Endometrium (tissue), 2 donors: ENCODE measurements around the gene FASTKD1.
"Not testable (repeated sequence)": the region's sequence is repeated elsewhere in the genome, so short reads cannot be mapped to it uniquely, and the experiment has no call there.

Experiments
- FAIRE-seq: peaks from 2 replicates; lab custom pipeline; 2012; peaks lifted over from hg19 to GRCh38; lab: Jason Lieb, UNC
- donor health status: control.
- donor health status: control.

FASTKD1 gene

DNA sequence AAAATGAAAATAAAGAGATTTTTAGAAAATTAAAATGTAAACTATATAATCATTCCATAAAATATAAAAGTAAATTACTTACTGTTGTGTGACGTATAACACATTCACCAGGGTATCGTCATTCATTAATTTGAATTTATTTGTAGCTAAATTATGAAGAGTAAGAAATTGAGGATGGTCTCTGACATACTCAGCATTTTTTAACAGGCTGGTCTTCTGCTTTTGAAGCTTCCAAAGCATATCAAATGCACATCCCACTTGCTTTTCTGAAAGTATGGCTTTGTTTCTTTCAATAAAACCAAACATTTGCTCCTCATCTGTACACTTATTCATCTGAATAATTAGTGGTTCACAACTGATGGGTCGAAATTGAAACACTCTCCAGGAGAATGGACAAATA lies 2.1 kb downstream of the FASTKD1 start:
- no peak for FAIRE-seq

DNA sequence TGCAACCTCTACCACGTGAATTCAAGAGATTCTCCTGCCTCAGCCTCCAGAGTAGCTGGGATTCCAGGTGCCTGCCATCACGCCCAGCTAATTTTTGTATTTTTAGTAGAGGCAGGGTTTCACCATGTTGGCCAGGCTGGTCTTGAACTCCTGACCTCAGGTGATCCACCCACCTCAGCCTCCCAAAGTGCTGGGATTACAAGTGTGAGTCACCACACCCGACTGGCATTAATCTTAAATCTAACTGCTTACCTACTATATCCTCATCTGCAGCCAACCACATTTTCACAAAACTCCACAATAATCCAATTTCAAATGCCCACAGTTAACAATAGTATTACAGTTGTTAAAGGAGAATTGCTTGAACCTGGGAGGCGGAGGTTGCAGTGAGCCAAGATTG lies 2.9 kb downstream of the FASTKD1 start:
- FAIRE-seq = not testable (repeated sequence)

DNA sequence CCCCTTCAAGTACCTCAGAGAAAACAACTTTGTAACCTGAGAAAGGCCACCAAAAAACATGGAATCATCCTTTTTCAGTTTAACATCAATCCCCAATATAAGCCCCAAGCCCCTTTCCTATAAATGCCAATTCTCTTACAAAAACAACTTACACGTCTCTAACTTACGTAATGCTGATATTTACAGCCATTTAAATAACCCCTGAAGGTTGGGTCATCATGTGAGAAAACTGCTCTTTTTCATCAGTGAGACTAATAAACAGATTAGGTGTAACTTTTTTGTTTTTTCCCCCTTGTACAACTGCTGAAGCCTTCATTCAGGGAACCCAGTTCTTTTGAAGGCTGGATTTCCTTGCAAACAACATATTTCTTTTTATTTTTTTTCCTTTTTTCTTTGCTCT lies 3.7 kb downstream of the FASTKD1 start:
- FAIRE-seq = no peak

DNA sequence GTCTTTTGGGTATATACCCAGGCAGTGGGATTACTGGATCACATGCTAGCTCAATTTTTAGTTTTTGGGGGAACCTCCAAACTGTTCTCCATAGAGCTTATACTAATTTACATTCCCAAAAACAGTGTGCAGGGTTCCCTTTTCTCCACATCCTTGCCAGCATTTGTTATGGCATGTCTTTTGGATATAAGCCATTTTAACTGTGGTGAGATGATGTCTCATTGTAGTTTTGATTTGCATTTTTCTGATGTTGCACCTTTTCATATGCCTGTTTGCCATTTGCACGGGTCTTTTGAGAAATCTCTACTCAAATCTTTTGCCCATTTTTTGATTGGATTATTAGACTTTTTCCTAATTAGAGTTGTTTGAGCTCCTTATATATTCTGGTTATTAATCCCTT lies 8.0 kb downstream of the FASTKD1 start:
- FAIRE-seq = no peak

DNA sequence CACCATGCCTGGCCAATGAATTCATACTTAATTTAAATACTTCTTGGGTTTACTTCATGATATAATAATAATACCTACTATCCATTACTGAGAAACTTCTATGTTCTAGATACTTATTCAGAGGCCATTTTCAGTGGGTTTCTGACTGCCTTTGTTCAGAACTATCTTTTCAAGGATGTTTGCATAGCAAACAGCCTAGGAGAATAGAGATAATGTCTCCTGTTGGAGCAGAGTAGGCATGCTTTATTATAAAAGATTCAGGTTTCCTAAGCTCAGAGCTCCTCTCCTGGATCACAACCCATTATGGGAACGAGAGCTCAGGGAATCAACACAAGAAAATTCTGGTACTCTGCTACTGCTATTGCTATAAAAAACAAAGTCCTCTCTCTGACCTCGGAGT lies 11.1 kb downstream of the FASTKD1 start:
- no peak for FAIRE-seq

DNA sequence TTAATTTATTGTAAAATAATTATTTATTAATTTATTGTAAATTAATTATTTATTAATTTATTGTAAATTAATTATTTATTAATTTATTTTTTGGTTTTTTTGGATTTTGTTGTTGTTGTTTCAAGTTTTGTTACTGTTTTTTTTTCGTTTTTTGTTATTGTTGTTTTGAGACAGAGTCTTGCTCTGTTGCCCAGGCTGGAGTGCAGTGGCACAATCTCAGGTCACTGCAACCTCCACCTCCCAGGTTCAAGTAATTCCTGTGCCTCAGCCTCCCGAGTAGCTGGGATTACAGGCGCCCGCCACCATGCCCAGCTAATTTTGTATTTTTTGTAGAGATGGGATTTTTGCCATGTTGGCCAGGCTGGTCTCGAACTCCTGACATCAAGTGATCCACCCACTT lies 11.6 kb downstream of the FASTKD1 start:
- FAIRE-seq = not testable (repeated sequence)

DNA sequence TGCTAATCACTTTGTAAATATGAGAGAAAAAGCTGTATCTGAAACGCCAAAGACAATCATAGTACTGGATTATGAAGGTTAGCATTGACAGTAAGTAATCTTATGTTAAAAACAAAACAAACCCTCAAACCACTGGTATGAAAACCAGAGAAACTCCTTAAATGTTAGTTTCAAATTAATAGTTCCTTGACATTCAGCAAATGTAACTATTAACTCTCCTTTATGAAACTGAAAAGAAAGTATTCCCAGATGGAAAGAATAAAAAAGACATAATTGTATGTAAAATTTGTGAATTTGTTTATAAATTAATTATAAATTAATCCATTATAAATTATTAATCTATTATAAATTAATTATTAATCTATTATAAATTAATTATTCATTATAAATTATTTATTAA lies 12.3 kb downstream of the FASTKD1 start:
- no peak for FAIRE-seq

DNA sequence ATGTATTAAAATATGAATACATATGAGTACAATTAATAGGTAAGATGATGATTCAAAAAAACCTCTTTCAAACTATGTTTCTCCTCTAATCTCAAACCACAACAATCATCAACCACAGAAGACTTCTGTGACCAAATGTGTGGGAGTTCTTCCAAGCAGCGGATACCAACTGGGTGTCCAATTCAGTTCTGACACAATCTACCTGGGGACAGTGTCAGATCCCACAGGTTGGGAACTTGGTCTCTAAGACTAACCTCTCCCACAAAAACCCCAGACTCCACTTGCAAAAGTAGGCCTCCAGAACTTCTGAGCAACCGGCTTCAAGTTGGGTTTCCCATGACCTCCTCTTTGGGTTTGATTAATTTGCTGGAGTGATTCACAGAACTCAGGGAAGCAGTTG lies 26.9 kb downstream of the FASTKD1 start:
- no peak for FAIRE-seq

DNA sequence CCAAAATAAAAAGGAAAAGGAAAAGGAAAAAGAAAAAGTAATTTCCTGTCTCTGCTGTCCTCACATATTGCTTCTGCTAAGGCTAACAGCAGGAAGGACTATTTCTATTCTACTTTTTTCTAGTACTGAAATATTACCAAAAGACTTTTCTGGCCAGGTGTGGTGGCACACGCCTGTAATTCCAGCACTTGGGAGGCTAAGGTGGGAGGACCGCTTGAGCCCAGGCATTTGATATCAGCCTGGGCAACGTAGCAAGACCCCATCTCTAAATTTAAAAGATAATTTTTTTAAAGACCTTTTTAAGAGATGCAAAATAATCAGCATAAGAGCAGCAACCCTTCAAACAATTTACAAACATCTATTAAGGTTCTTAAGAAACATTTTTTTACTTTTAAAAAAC lies 31.2 kb downstream of the FASTKD1 start:
- no peak for FAIRE-seq

DNA sequence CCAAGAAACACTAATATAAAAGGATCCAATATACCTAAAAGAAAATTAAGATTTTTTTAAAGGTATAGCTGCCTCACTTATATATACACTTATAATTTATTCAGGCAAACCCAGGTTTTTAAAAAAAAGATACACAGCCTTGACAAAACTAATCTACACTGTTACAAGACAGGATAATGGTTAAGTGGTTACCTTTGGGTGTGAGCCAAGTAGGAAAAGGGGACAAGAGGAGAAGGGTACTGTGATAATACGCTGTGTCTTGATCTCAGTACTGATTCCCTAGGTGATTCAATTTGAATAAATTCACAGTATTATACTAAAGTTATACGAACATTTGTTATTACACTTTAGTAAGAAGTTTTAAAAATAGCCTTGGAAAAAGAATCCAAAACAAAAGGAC lies 33.5 kb downstream of the FASTKD1 start:
- FAIRE-seq = no peak

DNA sequence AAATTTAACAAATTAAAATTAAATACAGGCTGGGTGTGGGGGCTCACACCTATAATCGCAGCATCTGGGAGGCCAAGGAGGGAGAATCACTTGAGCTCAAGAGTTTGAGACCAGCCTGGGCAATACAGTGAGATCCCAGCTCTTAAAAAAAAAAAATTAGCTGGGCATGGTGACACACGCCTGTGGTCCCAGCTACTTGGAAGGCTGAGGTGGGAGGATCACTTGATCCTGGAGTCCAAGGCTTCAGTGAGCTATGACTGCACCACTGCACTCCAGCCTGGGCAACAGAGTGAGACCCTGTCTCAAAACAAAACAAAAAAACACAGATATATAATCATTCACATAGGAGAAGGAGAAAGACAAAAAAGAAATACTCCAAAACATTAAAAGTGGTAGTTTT lies 34.2 kb downstream of the FASTKD1 start:
- FAIRE-seq = not testable (repeated sequence)

DNA sequence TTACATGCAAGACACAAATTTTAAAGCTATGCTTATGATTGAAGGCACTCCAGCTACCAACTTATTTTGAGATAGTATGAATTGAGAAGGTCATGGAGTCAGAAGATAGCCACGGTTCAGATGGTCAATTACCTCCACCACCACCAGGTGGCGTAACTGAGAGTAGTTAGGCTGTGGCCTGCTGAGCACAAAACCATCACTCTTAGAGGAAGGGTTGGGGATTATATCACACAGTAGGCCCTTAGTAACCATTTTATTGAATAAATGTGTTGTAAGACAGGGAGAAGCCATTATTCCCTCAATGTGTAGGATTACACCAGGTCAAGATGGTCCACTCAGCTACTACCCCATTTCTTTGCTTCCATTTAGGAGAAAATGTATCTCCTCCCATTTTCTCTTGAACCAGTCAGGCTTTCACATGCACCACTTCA lies 45.4 kb downstream of the FASTKD1 start:
- FAIRE-seq = no peak

DNA sequence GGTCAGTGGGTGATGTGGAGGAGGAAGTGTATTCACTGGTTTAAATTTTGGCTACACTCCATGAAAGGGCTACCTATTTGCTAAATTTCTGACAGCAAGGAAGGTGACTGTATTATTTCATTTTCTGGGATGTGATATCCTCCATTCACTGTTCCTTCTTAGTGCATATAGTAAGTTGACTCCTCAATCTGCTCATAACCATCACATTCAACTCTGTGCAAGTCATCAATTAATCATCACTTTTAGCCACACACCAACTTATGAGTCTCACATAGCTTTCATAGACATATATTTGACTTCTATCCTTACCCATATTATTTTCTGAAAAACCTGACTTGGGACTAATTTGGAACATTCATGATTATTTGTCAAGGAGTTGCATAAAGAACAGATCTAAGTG lies 47.2 kb downstream of the FASTKD1 start:
- no peak for FAIRE-seq

DNA sequence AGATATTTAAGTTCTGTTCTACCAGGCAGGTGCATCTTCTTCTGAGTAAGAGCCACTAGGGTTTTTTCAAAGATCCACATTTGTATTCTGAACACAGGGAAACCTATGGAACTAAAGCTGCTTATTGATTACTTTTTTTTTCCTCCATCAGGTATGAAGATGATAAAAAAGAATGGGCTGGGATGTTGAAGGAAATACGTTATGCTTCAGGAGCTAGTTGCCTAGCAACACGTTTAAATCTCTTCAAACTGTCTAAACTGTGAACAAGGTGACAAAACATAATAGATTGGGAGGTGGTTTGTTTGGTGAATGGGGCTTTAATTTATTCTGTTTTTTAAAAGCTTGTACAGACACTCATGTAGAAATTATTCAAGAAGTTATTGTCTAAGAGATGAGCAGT lies 48.2 kb downstream of the FASTKD1 start:
- FAIRE-seq = no peak

DNA sequence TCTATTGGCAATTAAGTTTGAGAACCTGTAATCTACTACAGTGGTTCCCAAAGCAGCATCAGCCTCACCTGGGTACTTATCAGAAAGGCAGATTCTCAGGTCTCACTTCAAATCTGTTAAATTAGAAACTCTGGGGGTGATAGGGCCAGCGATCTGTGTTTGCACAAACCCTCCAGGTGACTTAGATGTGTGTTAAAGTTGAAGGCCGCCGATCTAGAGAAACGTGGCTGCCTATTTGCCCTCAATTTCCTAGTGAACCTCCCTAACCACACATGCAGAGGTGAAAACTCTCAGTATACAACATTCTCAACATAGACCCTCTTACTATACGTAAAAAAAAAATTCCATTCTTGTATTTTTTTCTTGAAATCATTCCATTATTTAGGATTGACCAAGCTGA lies 50.0 kb downstream of the FASTKD1 start:
- FAIRE-seq = no peak

DNA sequence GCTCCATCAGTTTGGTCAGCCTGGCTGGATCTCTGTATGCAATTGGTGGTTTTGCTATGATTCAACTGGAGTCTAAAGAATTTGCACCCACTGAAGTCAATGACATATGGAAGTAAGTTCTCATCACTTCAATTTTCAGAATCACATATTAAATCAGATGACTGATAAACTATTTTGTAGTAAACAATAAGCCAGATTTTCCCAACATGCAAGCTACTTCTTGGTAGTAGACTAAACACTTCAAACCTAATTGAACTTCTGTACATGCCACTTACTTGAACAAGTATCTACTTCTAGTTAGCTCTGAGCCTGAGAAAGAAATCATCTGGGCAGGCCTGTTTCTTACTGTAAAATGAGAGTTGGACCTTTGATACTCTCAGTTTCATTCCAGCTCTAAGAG lies 52.8 kb downstream of the FASTKD1 start:
- no peak for FAIRE-seq

DNA sequence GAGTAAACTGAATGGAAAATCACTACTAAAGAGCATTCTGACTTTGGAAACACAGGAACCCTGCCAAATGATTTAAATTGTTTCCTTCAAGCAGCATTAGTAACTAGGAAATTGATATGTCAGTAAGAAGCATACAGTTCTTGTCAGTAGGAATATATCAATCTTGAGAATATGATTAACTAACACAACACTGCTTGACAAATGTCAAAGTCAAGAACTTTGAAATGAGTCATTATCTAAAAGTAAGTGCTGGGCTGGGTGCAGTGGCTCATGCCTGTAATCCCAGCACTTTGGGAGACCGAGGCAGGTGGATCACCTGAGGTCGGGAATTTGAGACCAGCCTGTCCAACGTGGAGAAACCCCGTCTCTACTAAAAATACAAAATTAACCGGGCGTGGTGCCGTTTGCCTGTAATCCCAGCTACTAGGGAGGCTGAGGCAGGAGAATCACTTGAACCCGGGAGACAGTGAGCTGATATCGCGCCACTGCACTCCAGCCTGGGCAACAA lies 57.1 kb downstream of the FASTKD1 start:
- not testable (repeated sequence) for FAIRE-seq

DNA sequence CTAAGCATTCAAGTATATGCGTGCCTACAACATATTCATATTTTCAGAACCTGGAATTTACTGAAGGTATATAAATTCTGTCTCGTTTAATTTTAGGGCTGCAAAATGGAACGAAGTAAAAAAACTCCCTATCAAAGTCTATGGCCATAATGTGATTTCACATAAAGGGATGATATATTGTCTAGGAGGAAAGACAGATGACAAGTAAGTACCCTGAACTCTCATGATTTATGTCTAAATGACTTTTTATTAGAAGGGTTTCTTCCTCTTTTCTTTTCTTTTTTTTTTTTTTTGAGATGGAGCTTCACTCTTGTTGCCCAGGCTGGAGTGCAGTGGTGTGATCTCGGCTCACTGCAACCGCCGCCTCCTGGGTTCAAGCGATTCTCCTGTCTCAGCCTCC lies 58.9 kb downstream of the FASTKD1 start:
- not testable (repeated sequence) for FAIRE-seq

DNA sequence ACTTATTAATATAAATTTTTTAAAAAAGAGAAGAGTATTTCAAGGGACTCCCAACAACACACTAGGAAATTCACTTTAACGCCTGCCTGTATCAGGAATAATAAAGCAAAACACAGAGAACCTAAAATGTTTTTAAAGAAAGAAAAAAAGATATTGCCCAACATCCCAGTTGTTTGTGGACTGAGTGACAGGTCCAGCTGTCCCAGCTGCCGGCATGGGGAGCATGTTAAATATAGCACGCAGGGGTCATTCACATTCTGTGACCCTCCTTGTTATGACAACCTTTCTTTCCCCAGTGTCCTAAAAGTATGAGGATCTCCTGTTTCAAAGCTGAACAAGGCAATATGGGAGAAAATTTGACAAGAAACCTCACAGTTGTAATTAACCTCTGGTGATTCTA lies 59.7 kb downstream of the FASTKD1 start:
- no peak for FAIRE-seq

DNA sequence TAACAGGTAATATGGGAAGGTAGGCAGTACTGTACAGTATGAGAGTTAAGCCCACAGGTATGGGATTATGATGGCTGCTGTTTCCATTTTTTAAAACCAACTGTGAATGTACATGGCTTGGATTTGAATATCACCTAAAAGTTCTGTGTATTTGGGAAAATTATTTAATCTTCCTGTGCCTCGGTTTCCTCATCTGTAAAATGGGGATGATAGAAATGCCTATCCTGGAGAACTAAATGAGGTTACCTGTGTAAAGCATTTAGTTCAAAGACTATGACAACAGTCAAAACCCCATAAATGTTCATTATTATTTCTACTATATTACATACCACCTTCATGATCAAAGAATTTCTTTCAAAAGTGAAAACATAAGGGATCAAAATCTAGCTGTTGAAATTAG lies 60.6 kb downstream of the FASTKD1 start:
- FAIRE-seq = no peak

DNA sequence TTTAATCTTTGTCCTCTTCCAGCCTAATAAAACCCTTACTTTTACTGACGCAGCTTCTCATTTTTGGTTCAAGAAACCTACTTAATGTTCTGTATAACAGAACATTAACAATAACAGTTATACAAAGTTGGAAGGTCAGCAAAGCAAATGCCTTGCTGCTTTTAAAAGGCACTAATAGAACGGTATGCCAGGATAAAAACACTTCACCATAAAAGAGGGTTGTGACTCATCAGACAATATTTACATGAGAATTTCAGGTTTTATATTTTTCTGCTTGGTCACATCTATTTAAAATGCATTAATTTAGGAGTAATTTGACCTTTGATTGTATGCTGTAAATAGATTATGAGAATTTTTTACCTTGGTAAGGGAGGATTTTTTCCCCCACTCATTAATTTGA lies 61.1 kb downstream of the FASTKD1 start:
- FAIRE-seq = no peak

DNA sequence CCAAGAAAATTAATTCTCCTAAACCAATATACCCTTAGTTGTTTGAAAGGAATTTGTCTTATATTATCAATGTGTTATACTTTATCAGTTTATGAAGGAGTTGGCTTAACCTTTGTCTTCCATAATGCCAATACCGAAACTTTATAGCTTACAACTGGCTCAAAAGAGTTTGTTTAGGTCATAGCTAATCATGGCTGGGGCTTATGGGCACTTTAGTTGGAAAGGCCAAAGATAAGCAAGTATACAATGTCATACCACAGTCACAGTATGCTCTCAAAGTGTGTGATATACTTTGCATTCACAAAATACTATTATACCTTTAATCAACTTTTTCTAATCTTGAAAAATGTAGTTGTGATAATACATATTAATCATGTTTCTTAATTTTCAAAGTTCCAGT lies 61.8 kb downstream of the FASTKD1 start:
- no peak for FAIRE-seq

DNA sequence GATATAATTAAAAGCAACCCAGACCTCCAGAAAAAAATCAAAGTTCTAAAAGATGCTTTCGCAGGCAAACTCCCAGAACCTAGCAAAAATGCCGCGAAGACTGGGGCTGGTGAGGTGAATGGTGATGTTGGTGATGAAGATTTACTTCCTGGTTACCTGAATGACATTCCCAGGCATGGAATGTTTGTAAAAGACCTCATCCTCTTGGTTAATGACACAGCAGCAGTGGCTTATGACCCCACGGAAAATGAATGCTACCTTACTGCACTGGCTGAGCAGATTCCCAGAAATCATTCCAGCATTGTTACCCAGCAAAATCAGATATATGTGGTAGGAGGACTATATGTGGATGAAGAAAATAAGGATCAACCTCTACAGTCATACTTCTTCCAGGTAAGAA lies 63.2 kb downstream of the FASTKD1 start:
- no peak for FAIRE-seq

DNA sequence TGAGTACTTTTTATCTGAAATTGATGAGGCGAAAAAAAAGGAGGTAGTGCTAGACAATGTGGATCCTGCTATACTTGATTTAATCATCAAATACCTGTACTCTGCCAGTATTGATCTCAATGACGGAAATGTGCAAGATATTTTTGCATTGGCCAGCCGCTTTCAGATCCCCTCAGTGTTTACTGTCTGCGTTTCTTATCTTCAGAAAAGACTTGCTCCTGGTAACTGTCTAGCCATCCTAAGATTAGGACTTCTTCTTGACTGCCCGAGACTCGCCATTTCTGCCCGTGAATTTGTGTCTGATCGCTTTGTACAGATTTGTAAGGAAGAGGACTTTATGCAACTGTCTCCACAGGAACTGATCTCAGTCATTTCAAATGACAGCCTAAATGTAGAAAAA lies 63.7 kb downstream of the FASTKD1 start:
- FAIRE-seq = no peak

DNA sequence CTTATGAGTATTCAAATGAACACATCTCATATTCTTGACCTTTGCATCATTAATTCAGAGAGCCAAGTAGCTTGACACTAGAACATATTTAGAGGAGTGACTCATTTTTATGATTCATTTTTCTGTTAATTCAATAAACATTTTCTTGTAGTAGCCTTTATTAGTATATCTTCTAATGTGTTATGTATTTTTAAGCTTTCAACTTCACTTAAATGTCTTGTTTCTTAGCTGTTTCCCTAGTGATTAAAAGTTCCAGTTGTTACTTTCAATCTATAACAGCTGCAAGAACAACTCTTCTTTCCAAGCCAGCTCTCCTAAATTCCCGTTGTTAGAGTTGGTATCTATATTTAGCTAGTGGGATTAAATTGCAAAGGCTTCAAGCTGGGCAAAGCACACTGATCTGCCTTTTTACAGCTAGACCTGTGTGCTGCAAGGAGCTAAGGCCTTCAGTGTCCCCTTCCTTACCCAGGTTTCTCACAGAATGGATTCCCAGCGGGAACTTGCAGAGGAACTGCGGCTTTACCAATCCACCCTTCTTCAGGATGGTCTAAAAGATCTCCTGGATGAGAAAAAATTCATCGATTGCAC lies 64.3 kb downstream of the FASTKD1 start, which contains the start of gene KLHL41:
Gene KLHL41 (plus strand): TSS at position 405 of the 588 bp plus-strand sequence. CDS start 77 bp downstream, at position 482.
- FAIRE-seq = no peak
